Keratinocyte (primary cell): ENCODE results near the gene BBLN. TPM values are rescaled to one million over a fixed set of nuclear protein-coding genes. Genes with fewer than 3 reads are reported as not detected.

Experiments used
- DNase-seq: peaks from one replicate; pipeline ENCODE4 v3.0.0-alpha.2; 2011; ENCODE audit warnings: low read depth, missing footprints, low spot score
- FAIRE-seq: peaks from 2 replicates; lab custom pipeline; 2011; peaks lifted over from hg19 to GRCh38; lab: Jason Lieb, UNC
- H2AFZ ChIP-seq: 2 replicates; pipeline ENCODE4 v1.6.0; 2012; ENCODE audit warnings: low read length, control low read depth, inconsistent platforms; ENCODE audit not compliant: control insufficient read depth
- H3K27ac ChIP-seq: 2 replicates; pipeline ENCODE4 v1.5.1; 2011; ENCODE audit warnings: low read length; ENCODE audit not compliant: control insufficient read depth, insufficient read depth
- H3K27me3 ChIP-seq: 3 replicates; pipeline ENCODE4 v1.6.0; 2011; ENCODE audit warnings: low read length; ENCODE audit not compliant: control insufficient read depth, insufficient read depth; ENCODE audit errors: extremely low read depth
- H3K36me3 ChIP-seq, 2 experiments: 2 replicates in 1 of 2; 3 replicates in 1 of 2; pipeline ENCODE4 v1.5.1; 2011; ENCODE audit warnings: low read length in 2 of 2, mild to moderate bottlenecking in 1 of 2; ENCODE audit not compliant: control insufficient read depth in 2 of 2, insufficient read depth in 2 of 2; ENCODE audit errors: extremely low read depth in 1 of 2
- H3K4me1 ChIP-seq: 3 replicates; pipeline ENCODE4 v1.5.1; 2011; ENCODE audit warnings: low read length; ENCODE audit not compliant: control insufficient read depth, insufficient read depth; ENCODE audit errors: extremely low read depth
- H3K4me2 ChIP-seq: 3 replicates; pipeline ENCODE4 v1.6.0; 2011; ENCODE audit warnings: low read depth, low read length; ENCODE audit not compliant: control insufficient read depth, insufficient read depth; ENCODE audit errors: extremely low read depth
- H3K4me3 ChIP-seq, 3 experiments: fragments of 200-600 bp in 1 of 3; sonication (generic) in 1 of 3; 2 replicates in 2 of 3; 3 replicates in 1 of 3; pipeline ENCODE4 v1.5.1; 2011 to 2016; ENCODE audit warnings: low read length in 3 of 3, mild to moderate bottlenecking in 3 of 3, control low read depth in 2 of 3, inconsistent platforms in 1 of 3, low read depth in 1 of 3, mixed read lengths in 1 of 3, mixed run types in 1 of 3, moderate library complexity in 1 of 3; ENCODE audit not compliant: control insufficient read depth in 2 of 3, insufficient read depth in 2 of 3; ENCODE audit errors: extremely low read depth in 1 of 3
- H3K79me2 ChIP-seq: 2 replicates; pipeline ENCODE4 v1.6.0; 2012; ENCODE audit warnings: low read length; ENCODE audit not compliant: control insufficient read depth, insufficient read depth
- H3K9ac ChIP-seq: 3 replicates; pipeline ENCODE4 v1.6.0; 2011; ENCODE audit warnings: low read length; ENCODE audit not compliant: control insufficient read depth, insufficient read depth; ENCODE audit errors: extremely low read depth
- H3K9me1 ChIP-seq: 3 replicates; pipeline ENCODE4 v1.6.0; 2011; ENCODE audit warnings: low read length; ENCODE audit not compliant: control insufficient read depth, insufficient read depth; ENCODE audit errors: extremely low read depth
- H3K9me3 ChIP-seq: 2 replicates; pipeline ENCODE4 v1.5.1; 2012; ENCODE audit warnings: low read depth, low read length; ENCODE audit not compliant: control insufficient read depth
- H4K20me1 ChIP-seq: 3 replicates; pipeline ENCODE4 v1.6.0; 2011; ENCODE audit warnings: low read length; ENCODE audit not compliant: control insufficient read depth, insufficient read depth; ENCODE audit errors: extremely low read depth
- CTCF ChIP-seq, 3 experiments: IDR thresholded peaks in 1 of 3; conservative IDR thresholded peaks in 1 of 3; optimal IDR thresholded peaks in 1 of 3; 2 replicates in 2 of 3; 3 replicates in 1 of 3; pipeline versions ENCODE3 to v1.5.1; 2011; ENCODE audit warnings: low read length in 3 of 3, mild to moderate bottlenecking in 3 of 3, moderate library complexity in 2 of 3, control low read depth in 1 of 3, inconsistent platforms in 1 of 3; ENCODE audit not compliant: insufficient read depth in 2 of 3; ENCODE audit errors: extremely low read depth in 1 of 3
- EZH2 ChIP-seq: IDR thresholded peaks from one replicate; pipeline ENCODE4 v1.6.1; 2012; ENCODE audit warnings: inconsistent platforms, mild to moderate bottlenecking, low read length, moderate library complexity
- dilution Hi-C: fragments of 300-500 bp; cut with MboI; formaldehyde crosslinking; loops from one replicate; pipeline ENCODE4 v1.7.0; 2020; ENCODE audit warnings: low sequenced_read_pairs; ENCODE audit not compliant: extremely low pct_ligation_motif_present
- polyA plus RNA-seq, 5 experiments: library from polyadenylated mRNA; depleted of rRNA in 3 of 5; stranded (reverse) in 3 of 5; stranded (forward) in 1 of 5; unstranded in 1 of 5; fragments of >200 nt; gene quantifications; 1 replicate in 1 of 5; 2 replicates in 3 of 5; 3 replicates in 1 of 5; pipeline versions ENCODE4 v1.2.1 to v1.2.3, GENCODE V29; 2011 to 2012; ENCODE audit warnings: missing spikeins in 2 of 5, low read depth in 1 of 5, low replicate concordance in 1 of 5

Gene BBLN
- polyA plus RNA-seq, 1 donor (not counting 4 experiments of a cell fraction or from before 2014, with no cell fraction given), result 35.9 TPM

DNA sequence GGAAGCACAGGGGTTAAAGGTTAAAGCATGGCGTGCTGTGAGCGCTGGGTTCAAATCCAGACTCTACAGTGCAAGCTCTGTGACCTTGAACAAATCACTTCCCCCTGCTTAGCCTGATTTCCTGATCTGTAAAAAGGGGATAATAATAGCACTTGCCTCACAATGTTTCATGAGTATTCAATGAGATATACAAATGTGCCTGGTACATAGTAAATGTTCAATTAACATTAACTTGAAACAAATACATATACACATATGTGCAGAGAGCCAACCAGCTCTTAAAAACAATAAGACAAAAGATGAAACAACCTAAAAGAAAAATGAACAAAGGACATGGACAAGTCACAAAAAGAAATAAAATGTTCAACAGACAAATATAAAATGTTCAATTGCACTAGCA lies 27.3 kb downstream of the BBLN start:
- no peak overlapping the region for H3K9ac ChIP-seq
- H3K36me3 ChIP-seq, result peaks cover 24 to 26% of the 10 kb centered on the region in 2 experiments
- H4K20me1 ChIP-seq, result no peaks in the 10 kb centered on the region
- DNase-seq (no peak), FAIRE-seq (no peak)
- peaks cover 13% of the 10 kb centered on the region for H3K79me2 ChIP-seq
- no peaks in the 10 kb centered on the region for H3K9me3 ChIP-seq
- dilution Hi-C loops, result no loop called here
- TF ChIP-seq CTCF (optimal IDR thresholded peaks at IDR 0.05 in 1 of 3, IDR thresholded peaks at IDR 0.05 in 1 of 3, conservative IDR thresholded peaks at IDR 0.05 in 1 of 3; ENCODE audit: extremely low read depth in 1 of 3, insufficient read depth in 2 of 3, low read length in 3 of 3) (no peak), EZH2 (no peak)
- peaks cover 15% of the 10 kb centered on the region for H3K4me1 ChIP-seq
- H3K4me2 ChIP-seq, result no peak overlapping the region
- no peak overlapping the region for H3K4me3 ChIP-seq
- no peak overlapping the region for H3K27ac ChIP-seq
- no peak overlapping the region for H2AFZ ChIP-seq
- H3K27me3 ChIP-seq, result no peaks in the 10 kb centered on the region
- H3K9me1 ChIP-seq, result no peaks in the 10 kb centered on the region

GRCh38 chr9:128188209-128188608 lies 28.1 kb downstream of the BBLN start:
- Histone ChIP-seq H3K9me3 (no peaks in the 10 kb centered on the region), H3K4me2 (no peak overlapping the region), H3K27ac (no peak overlapping the region), H3K9ac (no peak overlapping the region), H3K79me2 (peaks cover 13% of the 10 kb centered on the region), H4K20me1 (no peaks in the 10 kb centered on the region), H3K4me1 (peaks cover 14% of the 10 kb centered on the region), H3K27me3 (no peaks in the 10 kb centered on the region), H3K9me1 (no peaks in the 10 kb centered on the region), H3K36me3 (peaks cover 18 to 21% of the 10 kb centered on the region in 2 experiments), H2AFZ (no peak overlapping the region), H3K4me3 (no peak overlapping the region)
- dilution Hi-C loops, result no loop called here
- DNase-seq (no peak), FAIRE-seq (no peak)
- no peak for TF ChIP-seq EZH2
- no peak for TF ChIP-seq CTCF (optimal IDR thresholded peaks at IDR 0.05 in 1 of 3, IDR thresholded peaks at IDR 0.05 in 1 of 3, conservative IDR thresholded peaks at IDR 0.05 in 1 of 3; ENCODE audit: extremely low read depth in 1 of 3, insufficient read depth in 2 of 3, low read length in 3 of 3)
